ENCODE data around the gene HPCAL1. TPM values are rescaled to one million over a fixed set of nuclear protein-coding genes. Genes with fewer than 3 reads are reported as not detected.

Gene HPCAL1
- total and polyA plus RNA-seq, 4 donors, result 122 to 147 (median 136) TPM

GRCh38 chr2:10402653-10403215, 100.0 kb downstream of the HPCAL1 start:
- no peak for ATAC-seq (ENCODE audit: insufficient read depth, low FRiP score)
- H3K36me3 ChIP-seq (ENCODE audit: control insufficient read depth in 4 of 4, insufficient read depth in 4 of 4, low read length in 4 of 4), result peaks cover 0 to 5% (median 2%) of the 10 kb centered on the region in 4 donors
- 87 to 96% methylated on average over 8 of the region's 8 CpGs for WGBS, 2 donors
- H3K4me3 ChIP-seq, result no peak overlapping the region
- H3K4me1 ChIP-seq (ENCODE audit: control insufficient read depth in 5 of 5, insufficient read depth in 5 of 5, low read length in 5 of 5), result peaks cover 0 to 57% (median 10%) of the 10 kb centered on the region in 5 donors
- no peaks in the 10 kb centered on the region for H3K27me3 ChIP-seq (ENCODE audit: control insufficient read depth in 3 of 3, insufficient read depth in 3 of 3, low read length in 2 of 3)
- no peak for TF ChIP-seq CTCF (IDR thresholded peaks at IDR 0.05; ENCODE audit: control extremely low read depth, extremely low read depth)
- no peak for DNase-seq
- no peaks in the 10 kb centered on the region for H3K9me3 ChIP-seq (ENCODE audit: control insufficient read depth in 4 of 4, insufficient read depth in 3 of 4, low read length in 3 of 4)
- no peak overlapping the region for H3K9ac ChIP-seq (ENCODE audit: insufficient read depth in 1 of 2, low read length in 2 of 2)
- H3K27ac ChIP-seq (ENCODE audit: low read depth in 1 of 2, low read length in 1 of 2), result no peak overlapping the region

GRCh38 chr2:10404324-10405143, 101.8 kb downstream of the HPCAL1 start:
- TF ChIP-seq CTCF (IDR thresholded peaks at IDR 0.05; ENCODE audit: control extremely low read depth, extremely low read depth), result no peak
- Histone ChIP-seq H3K9me3 (ENCODE audit: control insufficient read depth in 4 of 4, insufficient read depth in 3 of 4, low read length in 3 of 4) (no peaks in the 10 kb centered on the region), H3K27me3 (ENCODE audit: control insufficient read depth in 3 of 3, insufficient read depth in 3 of 3, low read length in 2 of 3) (no peaks in the 10 kb centered on the region), H3K4me3 (no peak overlapping the region), H3K36me3 (ENCODE audit: control insufficient read depth in 4 of 4, insufficient read depth in 4 of 4, low read length in 4 of 4) (peaks cover 0 to 5% (median 2%) of the 10 kb centered on the region in 4 donors), H3K27ac (ENCODE audit: low read depth in 1 of 2, low read length in 1 of 2) (peak overlapping the region; percentile 71 to 94), H3K9ac (ENCODE audit: insufficient read depth in 1 of 2, low read length in 2 of 2) (no peak overlapping the region), H3K4me1 (ENCODE audit: control insufficient read depth in 5 of 5, insufficient read depth in 5 of 5, low read length in 5 of 5) (peaks cover 3 to 50% (median 16%) of the 10 kb centered on the region in 5 donors)
- WGBS, 2 donors, result 79 to 85% methylated on average over 20 of the region's 20 CpGs
- ATAC-seq (ENCODE audit: insufficient read depth, low FRiP score), result no peak
- no peak for DNase-seq

DNA sequence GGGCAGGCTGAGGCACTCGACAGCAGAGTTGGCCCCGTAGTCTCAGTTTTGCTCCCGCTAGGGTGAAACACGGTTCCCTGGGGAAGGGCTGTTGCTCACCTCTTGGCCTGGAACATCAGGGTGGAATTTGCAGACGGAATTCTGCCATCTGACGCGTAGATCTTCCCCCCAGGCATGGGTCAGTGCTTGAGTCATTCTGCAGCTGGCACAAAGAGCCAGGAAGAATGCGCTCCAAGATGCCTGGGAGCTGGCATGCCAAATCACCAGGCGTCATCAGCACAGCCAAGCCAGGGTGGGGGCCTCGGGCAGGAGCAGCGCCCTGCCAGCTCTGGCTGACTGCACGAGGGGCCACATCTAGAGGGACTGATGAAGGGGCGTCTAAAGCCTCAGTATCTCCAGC, 102.7 kb downstream of the HPCAL1 start:
- Histone ChIP-seq H3K9ac (ENCODE audit: insufficient read depth in 1 of 2, low read length in 2 of 2) (no peak overlapping the region), H3K27me3 (ENCODE audit: control insufficient read depth in 3 of 3, insufficient read depth in 3 of 3, low read length in 2 of 3) (no peaks in the 10 kb centered on the region), H3K36me3 (ENCODE audit: control insufficient read depth in 4 of 4, insufficient read depth in 4 of 4, low read length in 4 of 4) (peaks cover 0 to 3% (median 1%) of the 10 kb centered on the region in 4 donors), H3K4me3 (no peak overlapping the region), H3K27ac (ENCODE audit: low read depth in 1 of 2, low read length in 1 of 2) (peak overlapping the region; percentile 71 to 94), H3K4me1 (ENCODE audit: control insufficient read depth in 5 of 5, insufficient read depth in 5 of 5, low read length in 5 of 5) (peaks cover 5 to 43% (median 16%) of the 10 kb centered on the region in 5 donors), H3K9me3 (ENCODE audit: control insufficient read depth in 4 of 4, insufficient read depth in 3 of 4, low read length in 3 of 4) (no peaks in the 10 kb centered on the region)
- no peak for TF ChIP-seq CTCF (IDR thresholded peaks at IDR 0.05; ENCODE audit: control extremely low read depth, extremely low read depth)
- ATAC-seq (ENCODE audit: insufficient read depth, low FRiP score), result peak; percentile 16
- DNase-seq, result no peak
- 48 to 65% methylated on average over 13 of the region's 13 CpGs for WGBS, 2 donors
